Activated CD8-positive, alpha-beta memory T cell treated with anti-CD3 and anti-CD28 coated beads, Interleukin-2, amount 50 U/mL, for 24 hours (primary cell): Measurements from ENCODE around the gene ARRB2.
"Not testable (repeated sequence)": the region's sequence is repeated elsewhere in the genome, so short reads cannot be mapped to it uniquely, and the experiment has no call there.

Experiments
- DNase-seq: peaks from one replicate; pipeline ENCODE4 v3.0.0-alpha.2; 2020; ENCODE audit errors: extremely low read depth

Gene ARRB2

DNA sequence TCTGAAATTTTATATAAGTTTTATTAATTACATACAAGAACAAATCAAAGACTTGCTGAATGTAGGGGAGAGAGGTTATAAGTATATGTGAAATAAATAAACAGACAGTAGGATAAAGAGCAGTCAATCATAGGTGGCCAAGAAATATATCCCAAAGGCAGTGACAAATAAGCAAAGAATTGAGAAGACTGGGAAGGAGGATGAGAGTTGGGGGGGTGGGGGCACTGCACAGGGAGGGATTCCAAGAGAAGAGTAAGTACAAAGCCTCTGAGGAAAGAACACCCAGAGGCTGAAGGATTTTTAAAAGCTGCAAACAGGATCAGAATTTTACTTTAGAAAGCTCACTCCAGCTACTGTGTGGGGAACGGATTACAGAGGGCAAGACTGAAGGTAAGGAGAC lies 9.3 kb upstream of the ARRB2 start:
- no peak for DNase-seq

DNA sequence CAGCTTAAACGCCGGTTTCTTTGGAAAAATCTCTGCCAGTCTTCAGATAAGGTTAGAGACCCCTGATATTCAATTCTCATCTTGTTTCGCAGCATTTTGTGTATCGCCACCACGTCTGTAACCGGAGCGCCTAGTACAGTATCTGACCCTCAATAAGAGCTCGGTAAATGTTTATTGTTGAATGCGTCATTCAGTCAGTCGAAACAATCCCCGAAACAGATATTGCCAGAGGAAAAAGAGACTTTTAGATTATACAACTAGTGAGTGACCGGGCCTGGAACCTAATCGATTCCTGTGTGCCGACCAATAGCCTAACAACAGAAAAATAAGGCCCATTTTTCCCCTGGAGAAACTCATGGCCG lies 7.1 kb upstream of the ARRB2 start:
- no peak for DNase-seq

DNA sequence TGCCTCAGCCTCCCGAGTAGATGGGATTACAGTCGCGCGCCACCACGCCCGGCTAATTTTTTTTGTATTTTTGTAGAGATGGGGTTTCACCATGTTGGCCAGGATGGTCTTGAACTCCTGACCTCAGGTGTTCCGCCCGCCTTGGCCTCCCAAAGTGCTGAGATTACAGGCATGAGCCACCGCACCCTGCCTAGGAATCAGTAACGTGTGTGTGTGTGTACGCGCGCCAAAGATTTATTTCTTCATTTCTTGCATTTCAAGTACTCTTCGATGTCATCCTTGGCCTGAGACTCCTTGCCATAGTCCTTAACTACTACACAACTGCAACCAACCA lies 5.9 kb upstream of the ARRB2 start:
- DNase-seq = not testable (repeated sequence)

DNA sequence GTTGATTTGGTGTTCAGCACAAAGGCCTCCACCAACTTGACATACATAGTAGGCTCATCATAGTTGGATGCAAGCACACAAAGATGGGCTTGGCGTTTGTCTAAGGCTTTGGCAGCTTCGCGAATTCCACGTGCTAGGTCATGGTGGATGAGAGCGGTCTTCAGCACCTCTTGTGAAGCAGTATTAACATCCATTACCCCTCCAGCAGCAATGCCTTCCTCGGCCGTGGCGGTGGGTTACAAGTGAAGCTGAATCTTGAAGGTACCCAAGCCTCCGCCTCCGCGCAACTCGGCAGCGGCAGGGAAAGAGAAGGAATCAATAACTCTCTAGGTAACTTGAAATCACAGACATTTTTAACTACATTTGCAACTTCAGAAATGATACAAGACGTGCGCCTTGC lies 5.4 kb upstream of the ARRB2 start:
- no peak for DNase-seq

DNA sequence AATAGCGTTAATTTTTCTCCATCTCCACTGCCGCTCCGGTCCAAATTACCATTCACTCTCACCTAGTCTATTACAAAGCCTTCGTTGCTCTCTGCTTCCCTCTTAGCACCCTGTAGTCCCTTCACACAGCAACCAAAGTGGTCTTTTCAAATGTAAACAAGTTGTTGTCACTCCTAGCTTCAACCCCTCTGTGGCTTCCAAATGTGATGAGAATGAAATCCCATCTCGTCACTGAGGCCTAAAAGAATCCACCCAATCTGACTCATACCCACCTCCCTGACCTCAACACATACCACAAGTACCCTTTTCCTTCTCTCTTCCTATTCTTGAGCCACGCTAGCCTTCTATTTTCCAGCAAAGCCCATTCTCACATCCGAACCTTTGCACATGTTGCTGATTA lies 4.3 kb upstream of the ARRB2 start:
- DNase-seq = no peak

DNA sequence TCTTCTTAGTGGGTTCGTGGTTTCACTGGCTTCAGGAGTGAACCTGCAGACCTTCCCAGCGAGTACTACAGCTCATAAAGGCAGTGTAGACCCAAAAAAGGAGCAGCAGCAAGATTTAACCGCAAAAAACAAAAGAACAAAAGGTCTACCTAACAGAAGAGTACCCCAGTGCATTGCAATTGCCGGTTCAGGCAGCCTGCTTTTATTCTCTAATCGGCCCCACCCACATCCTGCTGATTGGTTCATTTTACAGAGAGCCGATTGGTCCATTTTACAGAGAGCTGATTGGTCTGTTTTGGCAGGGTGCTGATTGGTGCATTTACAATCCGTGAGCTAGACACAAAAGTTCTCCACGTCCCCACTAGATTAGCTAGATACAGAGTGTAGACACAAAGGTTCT lies 2.0 kb upstream of the ARRB2 start:
- DNase-seq = peak; percentile 29

DNA sequence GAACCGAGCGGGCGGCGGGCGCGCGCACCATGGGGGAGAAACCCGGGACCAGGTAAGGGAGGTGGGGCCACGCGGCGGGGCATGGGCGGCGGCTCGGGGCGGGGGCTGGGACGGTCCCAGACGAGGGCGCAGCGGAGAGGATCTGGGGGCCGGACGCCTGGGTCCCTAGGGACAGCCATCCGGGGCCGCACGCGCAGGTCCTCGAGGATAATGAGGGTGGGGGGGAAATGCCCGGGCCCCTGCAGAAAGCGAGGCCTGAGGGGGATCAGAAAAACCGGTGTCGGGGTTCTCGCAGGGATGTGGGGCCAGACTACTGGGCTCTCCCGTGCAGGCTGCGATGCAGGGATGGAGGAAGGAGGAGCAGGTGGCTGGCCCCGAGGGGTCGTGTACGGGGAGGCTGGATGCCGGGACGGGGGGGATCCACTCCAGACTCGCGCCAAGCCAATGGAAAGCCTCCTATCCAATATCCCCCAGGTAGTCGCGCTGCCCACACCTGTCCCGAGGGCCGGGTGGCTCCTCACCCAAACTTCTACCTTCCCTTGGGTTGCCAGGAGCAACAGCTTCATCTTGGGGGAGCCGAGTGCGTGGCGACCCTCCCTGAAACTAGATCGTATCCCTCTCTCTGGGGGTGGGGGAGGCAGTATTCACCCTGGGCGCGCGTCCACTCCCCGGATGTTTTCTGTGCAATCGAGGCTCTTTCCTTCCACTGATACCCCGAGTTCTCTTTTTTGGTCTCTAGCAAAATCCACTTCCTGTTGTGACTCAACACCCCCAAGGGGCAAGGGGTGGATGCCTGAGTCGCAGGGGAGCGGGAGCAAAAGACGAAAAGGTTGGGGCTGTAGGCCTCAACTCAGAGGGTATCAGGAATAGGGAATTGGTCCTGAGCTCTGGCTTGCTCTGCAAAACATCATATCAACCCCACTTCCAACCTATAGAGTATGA lies 532 bp downstream of the ARRB2 start:
- no peak for DNase-seq

DNA sequence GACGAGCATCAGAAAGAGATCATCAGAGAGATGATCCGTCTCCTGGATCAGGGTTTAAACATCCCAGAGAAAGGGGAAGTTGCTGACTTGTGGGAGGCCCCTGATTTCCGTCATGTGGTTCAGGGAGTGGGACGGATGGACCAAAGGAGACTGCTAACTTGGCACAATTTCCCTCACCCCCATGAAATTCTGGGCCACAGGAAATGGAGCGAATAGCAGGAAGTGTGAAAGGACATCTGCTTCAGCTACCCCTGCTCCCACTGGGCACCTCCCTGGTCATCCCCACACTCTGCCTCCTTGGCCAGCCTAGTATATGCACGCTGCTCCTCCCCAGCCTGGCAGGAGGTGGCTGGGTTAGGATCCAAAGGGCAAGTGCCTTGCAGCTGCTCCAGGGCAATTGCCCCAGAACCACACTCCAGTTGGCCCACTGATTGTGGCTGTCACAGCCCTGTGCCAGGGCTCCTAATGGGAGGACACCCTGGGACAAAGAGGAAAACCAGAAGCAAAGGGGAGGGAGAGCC lies 1.3 kb downstream of the ARRB2 start:
- no peak for DNase-seq

DNA sequence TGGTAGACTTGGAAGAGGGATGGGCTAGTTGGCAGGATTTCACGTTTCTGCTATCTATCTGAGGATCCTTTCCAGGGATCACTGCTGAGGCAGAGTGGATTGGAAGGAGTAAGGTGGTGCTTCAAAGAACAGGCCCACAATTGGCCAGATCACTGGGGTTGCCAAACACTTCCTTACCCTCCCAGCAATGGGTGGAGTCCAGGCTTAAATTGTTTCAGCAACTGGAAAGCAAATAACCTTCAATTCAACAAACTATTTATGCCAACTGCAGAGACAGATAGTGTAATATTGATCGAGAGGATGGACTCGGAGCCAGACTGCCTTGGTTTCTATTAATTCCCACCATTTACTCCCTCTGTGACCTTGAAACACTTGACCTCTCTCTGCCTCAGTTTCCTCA lies 2.1 kb downstream of the ARRB2 start:
- no peak for DNase-seq

DNA sequence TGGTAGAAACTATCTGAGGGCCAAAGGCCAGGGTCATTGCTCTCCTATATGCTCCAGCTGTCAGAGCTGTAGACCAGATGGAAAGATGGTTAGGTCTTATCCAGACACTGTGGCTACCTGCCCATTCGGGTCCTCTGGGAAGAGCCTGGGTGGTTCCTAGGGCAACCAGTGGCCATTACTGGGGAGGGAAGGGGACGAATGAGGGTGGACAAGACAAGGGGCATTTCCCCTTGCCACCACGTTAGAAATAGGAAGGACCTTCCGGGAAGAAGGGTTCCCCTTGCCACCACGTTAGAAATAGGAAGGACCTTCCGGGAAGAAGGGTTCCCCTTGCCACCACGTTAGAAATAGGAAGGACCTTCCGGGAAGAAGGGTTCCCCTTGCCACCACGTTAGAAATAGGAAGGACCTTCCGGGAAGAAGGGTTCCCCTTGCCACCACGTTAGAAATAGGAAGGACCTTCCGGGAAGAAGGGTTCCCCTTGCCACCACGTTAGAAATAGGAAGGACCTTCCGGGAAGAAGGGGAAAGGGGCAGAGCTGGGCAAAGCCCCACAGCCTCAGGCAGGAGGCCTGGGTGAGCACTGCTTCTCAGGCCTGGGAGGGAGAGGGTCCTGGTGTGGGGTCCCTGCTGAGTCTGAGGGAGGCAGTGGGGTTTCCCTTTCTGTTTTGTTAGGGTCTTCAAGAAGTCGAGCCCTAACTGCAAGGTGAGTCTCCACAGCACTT lies 4.1 kb downstream of the ARRB2 start:
- DNase-seq = not testable (repeated sequence)

DNA sequence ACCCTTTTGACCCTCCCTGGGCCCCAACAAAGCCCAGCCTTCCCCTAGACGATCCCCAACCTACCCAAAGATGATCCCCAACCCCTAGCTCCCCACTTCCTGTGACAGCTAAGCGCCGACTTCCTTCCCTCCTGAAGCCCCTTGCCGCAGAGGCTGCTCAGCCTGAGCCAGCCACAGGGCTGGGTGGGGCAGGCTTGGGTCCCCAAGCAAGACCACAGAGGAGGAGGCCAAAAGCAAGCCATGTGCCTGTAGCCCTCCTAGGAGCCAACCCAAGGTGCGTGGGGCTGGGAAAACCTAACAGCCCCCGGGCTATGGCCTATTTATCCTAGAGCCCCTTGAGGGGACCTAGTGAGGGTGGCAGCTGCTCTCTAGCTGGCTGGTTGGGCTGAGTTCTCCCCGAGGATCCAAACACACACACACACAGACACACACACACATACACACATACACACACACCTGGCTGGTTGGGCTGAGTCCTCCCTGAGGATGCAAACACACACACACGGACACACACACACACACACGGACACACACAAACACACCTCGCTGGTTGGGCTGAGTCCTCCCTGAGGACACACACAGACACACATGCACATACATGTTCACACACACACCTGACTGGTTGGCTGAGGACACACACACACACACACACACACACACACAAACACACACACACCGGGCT lies 4.8 kb downstream of the ARRB2 start:
- no peak for DNase-seq

DNA sequence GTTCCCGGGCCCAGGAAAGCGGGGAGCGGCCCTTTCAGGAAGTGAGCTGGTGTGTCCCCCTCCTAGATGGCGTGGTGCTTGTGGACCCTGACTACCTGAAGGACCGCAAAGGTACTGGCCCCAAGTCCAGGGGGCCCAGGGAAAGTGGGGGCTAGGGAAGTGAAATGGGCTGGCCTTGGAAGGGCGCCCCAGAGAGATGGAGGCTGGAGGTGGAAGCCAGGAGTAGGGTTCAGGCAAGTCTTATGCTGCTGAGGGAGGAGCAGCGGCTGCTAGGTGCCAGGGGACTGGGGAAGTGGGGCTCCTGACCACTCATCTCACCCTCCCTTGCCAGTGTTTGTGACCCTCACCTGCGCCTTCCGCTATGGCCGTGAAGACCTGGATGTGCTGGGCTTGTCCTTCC lies 5.6 kb downstream of the ARRB2 start:
- DNase-seq = no peak

DNA sequence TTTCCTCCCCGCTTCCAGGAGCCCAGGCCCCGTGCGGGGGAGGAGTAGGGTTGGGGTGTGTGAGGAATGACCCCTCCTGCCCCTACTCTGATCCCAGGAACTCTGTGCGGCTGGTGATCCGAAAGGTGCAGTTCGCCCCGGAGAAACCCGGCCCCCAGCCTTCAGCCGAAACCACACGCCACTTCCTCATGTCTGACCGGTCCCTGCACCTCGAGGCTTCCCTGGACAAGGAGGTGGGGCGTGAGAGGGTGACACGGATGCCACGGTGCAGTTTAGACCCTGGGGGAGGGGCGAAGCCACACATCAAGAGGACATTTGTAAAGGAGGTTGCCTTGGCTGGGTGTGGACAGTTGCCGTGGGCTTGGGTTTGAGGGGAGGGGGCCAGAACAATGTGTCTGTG lies 7.4 kb downstream of the ARRB2 start:
- DNase-seq = no peak

DNA sequence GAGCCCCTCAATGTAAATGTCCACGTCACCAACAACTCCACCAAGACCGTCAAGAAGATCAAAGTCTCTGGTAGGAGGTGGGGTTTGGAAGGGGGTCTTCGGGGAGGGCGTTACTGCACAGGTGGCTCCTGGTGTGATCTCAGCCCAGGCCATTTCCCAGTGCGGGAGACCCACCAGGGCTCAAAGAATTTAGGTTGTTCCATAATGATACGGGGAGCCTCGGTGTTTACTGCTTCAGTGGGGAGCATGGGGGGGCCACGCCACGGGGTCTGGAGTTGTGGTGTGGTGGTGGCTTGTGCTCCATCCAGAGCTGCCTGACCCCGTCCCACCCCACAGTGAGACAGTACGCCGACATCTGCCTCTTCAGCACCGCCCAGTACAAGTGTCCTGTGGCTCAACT lies 7.8 kb downstream of the ARRB2 start:
- no peak for DNase-seq

DNA sequence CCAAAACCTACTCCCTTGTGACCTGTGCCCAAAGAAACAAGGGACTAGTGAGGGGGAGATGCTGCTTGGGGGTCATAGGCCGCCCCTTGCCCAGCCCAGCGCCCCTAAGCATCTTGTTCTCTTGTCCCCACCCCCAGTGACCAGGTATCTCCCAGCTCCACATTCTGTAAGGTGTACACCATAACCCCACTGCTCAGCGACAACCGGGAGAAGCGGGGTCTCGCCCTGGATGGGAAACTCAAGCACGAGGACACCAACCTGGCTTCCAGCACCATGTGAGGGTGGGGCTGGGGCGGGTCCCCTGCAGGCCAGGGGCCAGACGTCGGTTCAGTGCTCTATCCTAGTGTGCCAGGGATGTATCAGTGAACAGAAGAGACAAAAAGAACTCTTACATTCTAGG lies 8.7 kb downstream of the ARRB2 start:
- DNase-seq = no peak

DNA sequence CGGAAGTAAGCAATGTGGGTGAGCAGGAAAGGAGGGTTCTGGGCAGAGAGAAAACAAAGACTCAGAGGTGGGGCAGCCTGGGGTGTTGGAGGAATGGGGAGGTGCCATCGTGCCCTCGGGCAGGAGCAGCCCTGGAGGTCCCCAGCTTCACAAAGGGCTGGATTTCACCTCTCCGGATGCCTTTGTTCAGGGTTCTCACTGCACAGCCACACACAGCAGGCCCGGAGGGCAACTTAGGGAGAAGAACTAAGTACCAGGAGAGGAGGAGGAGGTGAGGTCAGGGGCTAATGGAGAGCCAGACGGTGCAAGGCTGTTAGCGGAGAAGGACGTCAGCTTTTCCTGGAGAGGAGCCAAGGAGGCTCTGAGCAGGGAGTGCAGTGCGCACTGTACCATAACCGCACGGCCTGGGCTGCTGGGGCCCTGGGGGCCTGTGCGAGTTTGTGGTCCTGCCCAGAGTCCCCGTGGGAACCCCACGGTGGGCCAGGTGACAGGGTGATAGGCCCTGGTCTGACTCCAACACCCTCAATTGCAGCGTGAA lies 9.3 kb downstream of the ARRB2 start:
- no peak for DNase-seq

DNA sequence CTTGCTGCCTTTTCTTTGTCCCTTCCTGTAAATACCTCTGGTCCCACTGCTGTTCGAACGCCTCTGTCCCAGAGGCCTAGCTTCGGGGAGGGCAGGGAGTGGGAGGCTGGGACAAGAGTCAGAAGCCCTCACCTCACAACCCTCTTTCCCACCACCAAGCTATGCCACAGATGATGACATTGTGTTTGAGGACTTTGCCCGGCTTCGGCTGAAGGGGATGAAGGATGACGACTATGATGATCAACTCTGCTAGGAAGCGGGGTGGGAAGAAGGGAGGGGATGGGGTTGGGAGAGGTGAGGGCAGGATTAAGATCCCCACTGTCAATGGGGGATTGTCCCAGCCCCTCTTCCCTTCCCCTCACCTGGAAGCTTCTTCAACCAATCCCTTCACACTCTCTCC lies 10.4 kb downstream of the ARRB2 start:
- no peak for DNase-seq

DNA sequence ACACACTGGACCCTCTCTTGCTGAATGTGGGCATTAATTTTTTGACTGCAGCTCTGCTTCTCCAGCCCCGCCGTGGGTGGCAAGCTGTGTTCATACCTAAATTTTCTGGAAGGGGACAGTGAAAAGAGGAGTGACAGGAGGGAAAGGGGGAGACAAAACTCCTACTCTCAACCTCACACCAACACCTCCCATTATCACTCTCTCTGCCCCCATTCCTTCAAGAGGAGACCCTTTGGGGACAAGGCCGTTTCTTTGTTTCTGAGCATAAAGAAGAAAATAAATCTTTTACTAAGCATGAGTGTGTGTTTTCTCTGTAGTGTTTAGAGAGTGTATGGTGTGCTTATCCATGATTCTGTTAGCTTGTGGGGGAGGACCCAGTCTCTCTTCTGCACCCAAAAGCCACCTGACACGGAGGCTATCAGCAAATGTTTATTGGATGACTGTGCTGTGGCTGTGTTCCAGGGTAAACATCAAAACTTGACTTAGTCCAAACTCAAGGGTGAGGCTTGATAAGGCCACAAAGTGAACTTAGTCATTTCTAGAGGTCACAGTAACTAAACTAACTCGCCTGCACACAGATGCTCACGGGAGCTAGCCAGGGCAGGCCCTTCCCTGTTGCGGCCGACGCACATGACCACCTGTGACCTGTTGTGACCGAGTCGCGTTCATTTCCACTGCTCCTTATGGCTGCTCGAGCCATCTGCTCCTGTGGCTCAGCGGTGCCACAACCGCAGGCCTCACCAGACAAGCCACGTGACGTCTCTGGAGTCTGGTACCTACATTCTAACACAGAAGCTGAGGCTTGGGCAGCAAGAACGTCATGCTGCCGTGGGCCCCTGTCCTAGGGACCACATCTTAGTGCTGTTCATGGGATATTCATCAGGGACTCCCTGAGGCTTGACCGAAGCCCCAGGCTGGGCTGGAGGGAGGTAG lies 11.0 kb downstream of the ARRB2 start:
- DNase-seq = no peak

DNA sequence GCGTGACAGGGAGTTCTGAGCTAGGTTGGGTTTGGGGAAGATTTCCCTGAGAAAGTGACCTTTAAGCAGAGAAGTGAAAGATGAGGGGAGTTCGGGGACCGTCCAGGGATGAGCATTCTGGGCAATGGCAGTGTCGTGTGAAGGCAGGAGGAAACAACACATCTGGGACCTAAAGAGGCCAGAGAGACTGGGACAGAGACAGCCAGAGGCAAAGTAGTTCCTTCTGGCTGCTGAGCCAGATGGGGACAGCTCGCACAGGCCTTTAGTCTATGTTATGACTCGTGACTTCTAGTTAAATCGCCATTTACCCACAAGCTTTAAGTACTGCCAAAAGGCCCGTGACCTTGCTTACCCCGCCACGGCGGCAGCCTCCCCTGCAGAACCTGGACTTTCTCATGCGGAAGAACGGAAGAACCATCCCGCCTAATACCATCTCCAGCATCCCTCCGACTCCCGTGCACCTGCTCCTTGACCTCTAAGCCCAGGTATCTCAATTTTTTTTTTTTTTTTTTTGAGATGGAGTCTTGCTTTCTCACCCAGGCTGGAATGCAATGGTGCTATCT lies 12.3 kb downstream of the ARRB2 start:
- no peak for DNase-seq

DNA sequence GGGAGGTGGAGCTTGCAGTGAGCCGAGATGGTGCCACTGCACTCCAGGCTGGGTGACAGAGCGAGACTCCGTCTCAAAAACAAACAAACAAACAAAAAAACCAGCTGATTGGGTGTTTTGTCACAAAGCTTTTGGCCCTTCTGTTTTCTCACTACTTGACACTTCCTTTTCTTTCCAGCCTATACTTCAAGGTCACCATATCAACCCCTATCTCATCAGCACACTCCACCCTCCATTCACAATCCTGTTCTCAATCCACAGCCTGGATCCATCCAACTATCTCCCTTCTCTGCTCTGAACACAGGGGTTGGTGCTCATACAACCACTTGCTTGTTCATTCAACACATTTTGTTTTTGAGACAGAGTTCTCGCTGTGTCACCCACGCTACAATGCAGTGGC lies 14.2 kb downstream of the ARRB2 start:
- DNase-seq = no peak
